Adrenal gland (tissue), 5 donors: Measurements from ENCODE around the gene MAML2.

Source experiments
- POLR2A ChIP-seq, 2 donors: fragments of 450-650 bp; IDR thresholded peaks; one replicate each; pipeline ENCODE4 v1.6.1; 2017; ENCODE audit warnings: antibody characterized with exemption in 2 of 2, mild to moderate bottlenecking in 2 of 2, moderate library complexity in 1 of 2
- TF ChIP-seq, protein P1 (sequence below), 6 experiments: fragments of 450-650 bp in 4 of 6; fragments of 200-600 bp in 2 of 6; sonication (generic) in 1 of 6; IDR thresholded peaks; 1 replicate in 5 of 6; 2 replicates in 1 of 6; pipeline versions ENCODE4 v1.5.1 to v1.8.0; 2016 to 2021; ENCODE audit warnings: antibody characterized with exemption in 6 of 6, mild to moderate bottlenecking in 2 of 6, moderate library complexity in 1 of 6
- donor health status: DM: no; HTN: no; CAD: no.

DNA sequence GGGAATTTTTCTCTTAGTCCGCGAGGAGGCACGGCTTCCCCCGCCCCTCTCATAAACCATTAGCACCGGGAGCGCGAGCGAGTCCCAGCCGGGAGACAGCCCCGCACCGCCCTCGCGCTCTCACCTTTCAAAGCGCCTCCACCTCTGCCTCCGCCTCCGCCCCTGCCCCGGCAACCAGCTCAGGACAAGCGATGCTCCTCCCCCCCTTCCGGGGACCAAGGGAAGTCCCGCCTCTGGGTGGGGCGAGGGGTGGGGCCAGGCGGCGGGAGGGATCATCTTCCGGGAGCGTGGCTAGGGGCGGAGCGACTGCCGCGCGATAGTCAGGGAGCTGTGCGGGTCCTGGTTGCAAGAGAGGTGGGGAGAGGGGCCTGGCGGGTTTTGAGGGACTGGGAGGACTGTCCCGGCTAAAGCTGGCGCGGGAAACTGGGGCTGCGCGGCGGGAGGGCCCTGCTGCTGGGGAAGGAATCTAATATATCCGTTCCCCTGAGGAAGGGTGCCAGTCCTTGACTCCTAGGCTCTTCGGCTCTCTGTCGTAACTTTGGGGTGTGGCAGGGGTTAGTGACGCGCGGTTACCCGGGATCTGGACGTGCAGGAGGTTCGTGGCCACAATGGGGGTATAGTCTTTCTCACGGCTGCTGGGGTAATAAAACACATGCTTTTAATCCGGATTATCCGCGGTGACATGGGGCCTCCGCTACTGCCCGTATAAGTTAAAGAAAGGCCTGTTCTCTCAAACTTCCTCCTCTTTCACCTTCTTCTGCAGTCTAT, 46.9 kb upstream of the MAML2 start, which contains the start of the genes CCDC82 and JRKL:
- TF ChIP-seq, protein P1, sequence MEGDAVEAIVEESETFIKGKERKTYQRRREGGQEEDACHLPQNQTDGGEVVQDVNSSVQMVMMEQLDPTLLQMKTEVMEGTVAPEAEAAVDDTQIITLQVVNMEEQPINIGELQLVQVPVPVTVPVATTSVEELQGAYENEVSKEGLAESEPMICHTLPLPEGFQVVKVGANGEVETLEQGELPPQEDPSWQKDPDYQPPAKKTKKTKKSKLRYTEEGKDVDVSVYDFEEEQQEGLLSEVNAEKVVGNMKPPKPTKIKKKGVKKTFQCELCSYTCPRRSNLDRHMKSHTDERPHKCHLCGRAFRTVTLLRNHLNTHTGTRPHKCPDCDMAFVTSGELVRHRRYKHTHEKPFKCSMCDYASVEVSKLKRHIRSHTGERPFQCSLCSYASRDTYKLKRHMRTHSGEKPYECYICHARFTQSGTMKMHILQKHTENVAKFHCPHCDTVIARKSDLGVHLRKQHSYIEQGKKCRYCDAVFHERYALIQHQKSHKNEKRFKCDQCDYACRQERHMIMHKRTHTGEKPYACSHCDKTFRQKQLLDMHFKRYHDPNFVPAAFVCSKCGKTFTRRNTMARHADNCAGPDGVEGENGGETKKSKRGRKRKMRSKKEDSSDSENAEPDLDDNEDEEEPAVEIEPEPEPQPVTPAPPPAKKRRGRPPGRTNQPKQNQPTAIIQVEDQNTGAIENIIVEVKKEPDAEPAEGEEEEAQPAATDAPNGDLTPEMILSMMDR (IDR thresholded peaks at IDR 0.05) = peak in 2 of 6 experiments; percentile 1 to 6
- peak; percentile 65 to 88 for TF ChIP-seq POLR2A (IDR thresholded peaks at IDR 0.05)
